HUDEP-2 (cell line): Measurements from ENCODE around the gene PRKRA.
"Not testable (repeated sequence)": the region's sequence is repeated elsewhere in the genome, so short reads cannot be mapped to it uniquely, and the experiment has no call there.

Source experiments
- DNase-seq, 76 experiments: peaks; one replicate each; lab custom pipeline; 2025; ENCODE audit not compliant: unreplicated experiment in 76 of 76; lab: John Stamatoyannopoulos, UW

PRKRA gene

DNA sequence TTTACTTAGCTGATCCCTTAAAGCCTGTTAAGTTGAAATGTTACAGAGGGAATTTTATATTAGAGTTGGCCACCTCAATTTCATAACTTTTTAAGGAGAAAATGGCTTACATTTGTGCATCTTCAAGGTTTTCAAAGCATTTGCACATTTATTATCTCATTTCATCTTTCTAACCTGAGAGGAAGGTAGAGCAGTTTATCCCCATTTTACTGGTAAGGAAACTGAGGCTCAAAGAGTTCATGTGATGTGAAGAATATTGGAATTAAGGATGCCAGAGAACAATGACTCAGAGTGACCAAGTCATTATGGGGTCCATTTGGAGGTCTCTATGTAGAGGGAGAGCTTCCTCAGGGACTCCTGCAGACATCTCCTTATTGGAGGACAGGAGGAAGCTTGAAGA is 35.0 kb downstream of the PRKRA start:
- no peak for DNase-seq

DNA sequence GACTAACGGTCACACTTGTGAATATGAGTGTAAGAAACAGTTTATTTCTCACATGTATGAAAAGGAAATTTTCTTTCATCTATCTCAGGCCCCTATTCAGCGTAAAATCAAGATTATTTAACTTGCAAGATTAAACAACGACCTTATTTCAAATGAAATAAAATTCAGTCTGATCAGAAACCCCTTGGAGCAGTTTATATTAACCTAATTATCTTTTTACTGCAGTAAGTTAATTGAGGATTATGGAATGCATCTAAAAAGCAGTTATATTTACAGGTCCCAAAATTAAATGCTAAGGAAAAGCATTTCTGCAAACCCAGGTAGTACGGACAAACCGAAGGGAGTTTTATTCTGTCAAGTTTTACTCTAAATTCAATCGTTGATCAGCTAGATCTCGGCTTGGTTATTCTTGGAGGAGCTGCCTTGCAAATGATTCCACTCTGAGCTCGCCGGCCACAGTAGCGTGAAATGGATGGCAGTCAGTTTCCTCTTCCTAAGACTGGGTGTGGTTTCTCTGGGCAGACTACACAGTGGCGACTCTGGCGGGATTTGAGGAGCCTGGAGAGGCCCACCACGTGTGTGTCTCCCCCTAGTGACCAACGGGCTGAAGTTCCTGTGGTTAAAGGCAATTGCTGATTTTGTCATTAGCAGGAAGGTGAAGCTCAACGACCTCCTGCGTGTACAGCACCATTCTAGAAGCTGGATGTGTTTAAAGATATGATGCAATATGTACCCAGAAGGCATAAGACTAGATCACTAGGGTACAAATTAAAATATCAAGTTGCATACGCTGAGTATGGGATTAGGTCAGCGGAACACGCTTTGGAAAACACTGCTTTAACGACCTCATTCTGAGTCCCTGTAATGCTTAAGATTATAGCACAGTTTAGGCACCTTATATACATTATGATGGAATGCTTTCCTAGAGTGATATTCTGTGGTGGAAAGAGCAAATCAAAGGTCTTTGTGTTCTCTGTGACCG is 36.4 kb downstream of the PRKRA start:
- peak in 74 of 76 experiments; percentile 10 to 91 (median 78) for DNase-seq

DNA sequence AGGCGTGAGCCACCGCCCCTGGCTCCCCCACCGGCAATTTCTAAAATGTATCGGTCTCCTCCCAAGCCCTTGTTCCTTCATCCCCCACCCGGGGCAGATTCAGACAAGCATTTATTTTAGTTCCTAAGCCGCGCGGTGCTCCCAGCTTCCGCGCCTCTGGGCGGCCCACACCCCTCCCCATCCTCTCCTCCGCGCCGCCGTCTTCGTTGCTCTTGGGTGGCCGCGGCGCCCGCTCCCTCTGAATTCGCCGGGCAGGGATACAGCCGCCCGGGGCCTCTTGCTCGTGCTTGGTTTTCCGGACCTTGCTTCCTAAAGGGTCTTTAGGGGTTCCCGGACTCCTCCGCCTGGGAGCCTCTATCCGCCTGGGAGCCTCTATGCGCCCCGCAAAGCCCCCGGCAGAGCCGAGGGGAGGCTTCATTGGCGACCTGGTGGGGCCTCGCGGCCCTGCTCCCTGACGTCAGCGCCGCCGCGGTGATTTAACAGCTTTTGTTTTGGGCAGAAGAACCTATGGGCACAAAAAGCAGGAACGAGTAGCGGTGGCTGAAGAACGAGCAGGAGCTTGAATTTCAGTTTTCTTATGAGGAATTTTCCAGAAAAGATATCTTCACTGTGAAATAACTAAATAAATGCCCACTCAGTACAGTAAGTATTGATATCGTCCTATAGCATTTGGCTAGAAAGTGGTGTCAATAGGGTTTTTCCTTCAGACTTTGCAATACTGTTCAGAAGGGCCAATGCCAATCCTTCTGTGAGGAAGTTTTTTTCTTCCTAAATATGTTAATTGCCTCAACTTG is 37.3 kb downstream of the PRKRA start:
- DNase-seq, result peak in 70 of 76 experiments; percentile 4 to 73 (median 43)

DNA sequence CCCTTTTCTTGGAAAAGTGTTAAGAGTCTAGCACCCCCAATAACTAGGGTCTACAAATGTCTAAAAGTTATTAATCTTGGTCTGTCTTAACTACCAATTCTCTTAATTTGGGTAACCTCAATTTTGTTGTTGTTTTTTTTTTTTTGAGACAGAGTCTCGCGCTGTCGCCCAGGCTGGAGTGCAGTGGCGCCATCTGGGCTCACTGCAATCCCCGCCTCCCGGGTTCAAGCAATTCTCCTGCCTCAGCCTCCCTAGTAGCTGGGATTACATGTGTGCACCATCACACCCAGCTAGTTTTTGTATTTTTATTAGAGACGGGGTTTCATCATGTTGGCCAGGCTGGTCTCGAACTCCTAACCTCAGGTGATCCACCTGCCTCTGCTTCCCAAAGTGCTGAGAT is 38.5 kb downstream of the PRKRA start:
- not testable (repeated sequence) for DNase-seq

DNA sequence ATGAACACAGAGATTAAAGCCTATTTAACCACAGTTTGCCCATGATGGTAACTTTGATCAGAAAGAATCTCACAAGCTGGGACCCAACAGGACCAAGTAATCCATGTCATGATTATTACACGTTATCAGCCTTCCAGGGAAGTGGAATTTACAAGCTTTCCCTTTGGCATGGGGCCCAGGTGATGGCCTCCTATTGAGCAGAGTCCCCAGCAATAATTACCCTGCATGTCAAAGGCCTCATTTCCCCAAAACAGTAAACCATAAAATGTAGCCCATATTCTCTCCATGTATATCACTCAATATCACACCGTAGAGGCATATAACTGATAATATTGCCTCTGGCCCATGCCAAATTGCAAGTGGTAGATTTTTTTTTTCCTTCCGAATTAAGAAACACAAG is 38.9 kb downstream of the PRKRA start:
- DNase-seq, result no peak

DNA sequence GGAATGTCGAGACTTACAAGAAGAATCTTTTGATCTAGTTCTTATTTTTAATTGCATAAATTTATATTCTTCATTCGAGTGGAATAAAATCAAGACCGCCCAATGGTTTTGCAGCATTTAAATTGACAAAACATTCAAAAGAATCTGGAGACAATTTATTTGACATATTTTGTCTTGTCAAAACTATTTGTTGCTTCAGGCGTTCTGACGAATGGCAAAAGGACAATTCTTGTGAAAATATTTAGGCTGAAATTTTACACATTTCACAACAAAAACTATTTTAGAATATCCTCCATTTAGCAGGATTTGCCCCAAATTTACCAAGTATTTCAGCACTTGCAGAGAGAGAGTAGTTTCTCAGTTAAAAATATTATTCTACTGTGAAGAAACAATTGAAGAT is 41.7 kb downstream of the PRKRA start:
- DNase-seq, result no peak

DNA sequence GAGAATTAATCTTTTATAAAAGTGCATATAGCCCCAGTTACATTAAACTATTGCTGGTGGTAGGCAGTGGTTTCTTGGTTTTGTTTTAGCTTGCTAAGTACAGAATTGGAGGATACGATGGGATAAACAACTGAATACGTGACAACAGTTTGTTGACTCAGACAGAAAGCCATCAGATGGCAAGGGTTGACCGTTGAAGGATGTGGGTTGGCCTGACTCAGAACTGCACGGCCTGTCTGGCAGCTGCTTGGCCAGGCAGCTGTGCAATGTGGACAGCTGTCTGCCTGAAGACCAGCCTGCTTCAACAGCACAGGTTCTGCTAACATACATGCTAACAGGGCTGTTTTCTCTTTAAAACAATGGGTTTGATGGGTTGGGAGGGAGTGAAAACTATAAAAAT is 46.6 kb downstream of the PRKRA start:
- peak in 19 of 76 experiments; percentile 1 to 64 (median 23) for DNase-seq

DNA sequence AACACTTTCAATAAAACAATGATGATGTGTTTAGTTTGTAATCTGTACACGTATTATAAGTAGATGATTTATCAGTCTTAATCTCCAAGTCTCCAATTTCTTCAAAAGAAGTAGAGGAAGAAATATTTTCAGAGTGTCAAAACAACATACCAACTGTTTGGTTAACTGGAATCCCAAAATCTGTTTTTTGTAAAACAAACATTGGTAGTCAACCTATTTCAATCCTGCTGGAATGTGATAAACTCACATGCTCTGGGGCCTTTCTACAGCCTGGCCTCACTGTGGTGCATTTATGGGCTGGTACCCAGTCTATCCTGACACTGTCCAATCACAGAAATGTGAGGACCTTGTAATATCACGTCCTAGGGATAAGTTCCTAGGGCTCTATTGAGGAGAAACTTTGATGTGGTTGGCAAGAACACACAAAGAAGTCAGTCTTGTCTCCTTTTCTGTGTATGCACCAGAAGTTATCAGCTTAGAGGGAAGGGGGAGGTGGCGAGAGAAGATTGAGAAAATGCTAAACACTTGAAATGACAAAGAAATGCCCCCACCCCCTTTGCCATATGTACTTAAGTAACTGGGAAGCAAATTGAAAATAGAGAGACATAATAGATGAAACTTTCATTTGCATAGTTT is 47.2 kb downstream of the PRKRA start:
- no peak for DNase-seq

DNA sequence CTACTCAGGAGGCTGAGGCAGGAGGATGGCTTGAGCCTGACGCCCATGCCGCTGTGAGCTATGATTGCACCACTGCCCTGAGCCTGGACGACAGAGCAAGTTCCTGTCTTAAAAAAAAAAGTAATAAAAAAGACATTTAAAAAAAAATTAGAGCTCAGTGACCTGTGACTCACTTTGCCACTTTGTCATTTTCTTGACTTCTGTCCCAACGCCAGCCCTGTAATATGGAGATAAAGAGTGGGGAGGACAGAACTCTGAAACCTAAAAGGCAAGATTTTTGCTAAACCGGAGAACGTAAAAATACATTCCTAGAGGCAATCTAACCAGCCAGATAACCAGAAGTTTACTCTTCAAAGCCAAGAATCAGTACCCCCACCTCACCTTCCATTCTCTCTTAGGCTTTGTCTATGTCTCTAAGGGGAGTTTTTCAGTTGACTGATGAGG is 49.0 kb downstream of the PRKRA start:
- DNase-seq, result peak in 35 of 76 experiments; percentile 1 to 84 (median 35)

DNA sequence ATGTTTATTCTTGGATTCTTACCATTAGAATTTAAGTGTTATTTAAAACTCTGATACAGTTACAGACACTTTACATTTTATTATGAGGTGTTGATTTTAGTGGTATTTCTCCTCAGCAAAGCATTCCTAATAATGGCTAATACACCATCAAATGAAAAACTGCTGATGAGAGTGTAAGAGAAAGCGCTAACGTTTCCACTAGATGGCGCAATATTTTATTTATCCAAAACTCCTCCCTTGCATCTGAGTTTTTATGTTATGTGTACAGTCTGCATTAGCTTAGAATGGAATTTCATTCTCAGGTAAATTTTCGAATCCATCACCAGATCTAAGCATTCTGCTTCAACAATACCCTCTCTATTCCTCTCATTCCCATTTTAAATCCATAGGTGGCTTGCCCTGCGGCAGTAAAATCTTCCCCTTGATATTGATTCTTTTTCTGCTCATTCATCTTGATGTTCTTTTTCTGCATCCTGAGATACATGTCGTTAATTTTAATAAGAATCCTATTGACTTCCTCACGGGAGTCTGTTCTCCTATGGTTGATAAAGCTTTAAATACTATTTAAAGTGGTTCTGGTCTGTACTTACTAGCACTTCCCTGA is 53.9 kb downstream of the PRKRA start:
- DNase-seq, result peak in 13 of 76 experiments; percentile 3 to 41 (median 17)

DNA sequence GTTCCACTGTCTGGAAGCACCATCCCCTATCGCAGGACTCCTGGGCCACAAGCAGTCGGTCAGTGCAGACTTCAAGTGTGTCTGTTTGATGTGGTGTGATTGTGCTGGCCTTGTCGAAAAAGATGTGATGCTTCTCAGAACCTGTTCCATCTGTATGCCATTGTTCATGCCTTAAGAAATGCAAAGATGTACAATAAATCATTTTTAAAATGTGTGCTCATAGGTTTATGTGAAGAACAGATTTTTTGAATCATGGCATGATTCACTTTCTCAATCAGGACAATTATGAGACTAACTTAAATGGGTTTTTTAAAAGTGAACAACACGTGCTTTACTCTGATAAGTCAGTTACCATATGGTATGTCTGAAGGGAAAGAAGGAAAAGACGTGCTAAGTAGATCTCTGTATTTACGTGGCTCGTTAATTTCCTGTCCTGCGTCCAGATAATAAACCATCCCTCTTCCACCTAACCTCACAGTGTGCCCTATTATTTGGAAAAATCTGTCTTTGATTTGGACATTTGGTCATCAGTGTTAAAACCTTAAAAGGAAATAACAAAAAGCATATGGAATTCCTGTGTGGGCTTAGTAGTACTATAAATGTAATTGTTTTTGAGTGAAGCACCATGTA is 54.9 kb downstream of the PRKRA start:
- DNase-seq, result no peak

DNA sequence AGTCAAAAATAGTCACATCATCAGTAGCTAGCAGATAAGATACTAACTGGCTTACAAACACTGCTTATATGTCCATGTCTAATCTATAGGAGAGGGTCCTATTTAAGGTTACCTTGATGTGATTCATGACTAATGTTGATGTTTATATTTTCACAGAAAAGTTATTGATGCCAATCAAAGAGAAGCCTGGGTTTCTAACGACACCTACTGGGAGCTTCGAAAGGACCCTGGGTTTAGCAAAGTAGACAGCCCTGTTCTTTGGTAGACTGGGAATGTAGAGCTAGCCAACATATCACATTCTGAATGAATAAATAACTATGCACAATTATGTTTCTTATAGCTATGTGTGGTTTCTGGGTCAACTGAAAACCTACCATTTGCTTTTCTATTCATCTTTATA is 55.7 kb downstream of the PRKRA start:
- DNase-seq, result no peak

DNA sequence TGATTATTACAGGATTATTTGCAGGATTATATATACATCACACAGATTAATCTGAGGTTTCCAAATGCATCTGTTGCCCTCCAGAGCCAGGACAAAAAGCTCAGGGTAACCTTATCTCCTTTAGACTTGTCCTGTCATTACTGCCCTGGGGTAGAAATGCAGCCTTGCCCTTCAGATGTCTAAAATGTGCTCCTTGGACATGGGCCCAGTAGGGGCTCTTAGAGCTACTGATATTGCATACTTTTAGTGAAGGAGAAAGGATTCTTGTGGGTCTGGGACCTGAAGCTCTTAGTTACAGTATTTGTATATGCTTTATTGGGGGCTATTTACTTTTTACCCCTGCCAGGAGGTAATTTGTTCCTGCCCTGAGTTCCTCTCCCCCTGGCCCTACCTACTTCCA is 56.1 kb downstream of the PRKRA start:
- peak in 2 of 76 experiments; percentile 4 to 25 for DNase-seq

DNA sequence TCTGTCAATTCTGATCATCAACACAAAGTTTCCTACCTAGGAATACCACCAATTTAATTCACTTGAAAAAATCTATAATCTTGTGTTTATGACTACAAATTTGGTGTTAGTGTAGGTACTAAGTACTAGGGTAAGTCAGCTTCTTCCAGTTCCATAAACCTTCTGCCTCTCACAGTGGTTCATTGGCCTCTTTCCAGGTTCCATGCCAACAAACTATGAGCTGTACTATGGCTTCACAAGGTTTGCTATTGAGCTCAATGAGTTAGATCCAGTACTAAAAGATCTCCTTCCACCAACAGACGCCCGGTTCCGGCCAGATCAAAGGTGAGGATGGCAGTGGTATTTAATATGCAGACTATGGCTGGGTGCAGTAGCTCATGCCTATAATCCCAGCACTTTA is 58.8 kb downstream of the PRKRA start:
- DNase-seq, result no peak

DNA sequence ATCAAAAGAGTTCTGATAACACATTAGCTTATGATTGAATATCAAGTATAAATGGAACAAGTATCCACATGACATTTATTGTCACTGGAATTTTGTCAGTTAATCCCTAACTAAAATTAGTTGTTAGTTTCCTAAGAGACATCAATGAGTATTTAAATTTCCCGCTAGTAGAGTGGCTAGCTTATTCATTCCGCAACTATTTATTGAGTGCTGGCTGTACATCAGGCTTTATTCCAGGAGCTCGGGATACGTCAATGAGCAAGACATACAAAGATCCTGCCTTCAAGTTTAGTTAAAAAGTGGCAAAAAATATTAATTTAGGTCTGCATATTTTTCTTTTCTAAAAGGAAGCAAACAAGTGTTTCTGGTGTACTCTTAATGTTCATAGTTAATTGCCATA is 59.3 kb downstream of the PRKRA start:
- no peak for DNase-seq

DNA sequence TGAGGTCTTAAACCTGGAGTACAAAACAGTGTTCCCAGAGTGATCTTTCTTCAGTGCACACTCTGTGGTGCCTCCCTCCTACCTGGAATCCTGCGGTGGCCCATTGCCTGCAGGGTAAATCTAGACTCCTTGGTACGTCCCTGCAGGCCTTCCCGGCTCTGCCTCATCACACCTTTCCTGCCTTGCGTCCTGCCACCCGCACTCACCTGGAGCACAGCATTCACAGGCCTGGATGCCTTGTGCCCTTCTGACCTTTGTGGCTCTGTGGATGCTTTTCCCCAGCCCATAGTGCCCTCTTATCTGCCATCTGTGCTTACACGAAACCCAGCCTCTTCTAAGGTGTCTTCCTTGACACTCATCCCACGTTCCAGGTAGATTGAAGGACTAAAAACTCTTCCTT is 62.7 kb downstream of the PRKRA start:
- DNase-seq, result no peak

DNA sequence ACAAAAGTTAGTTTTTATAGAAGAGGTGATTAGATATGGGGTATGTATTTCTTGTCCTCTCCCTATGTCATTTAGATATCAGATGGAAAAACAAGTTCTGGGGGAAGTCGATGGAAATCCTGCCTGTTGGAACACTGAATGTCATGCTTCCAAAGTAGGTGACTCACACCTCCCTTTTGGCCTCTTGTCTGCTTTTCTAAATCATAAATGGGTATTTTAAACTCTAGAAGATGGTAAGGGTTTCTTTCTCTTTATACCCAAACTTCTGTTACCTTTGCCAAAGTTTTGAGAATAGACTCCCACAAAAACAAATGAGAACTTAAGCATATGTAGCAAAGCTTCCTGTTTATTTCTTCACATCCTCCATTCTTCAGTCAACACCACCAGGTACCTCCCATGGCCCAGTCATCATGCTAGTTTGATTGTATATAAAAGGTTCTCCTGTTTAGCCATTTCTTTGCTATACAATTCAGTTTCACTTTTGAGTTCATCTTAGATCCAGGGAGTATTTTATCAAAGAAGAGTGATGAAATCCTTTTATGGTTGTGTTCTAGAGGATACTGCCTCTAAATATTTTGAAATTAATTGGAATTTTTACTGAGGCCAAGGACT is 63.9 kb downstream of the PRKRA start:
- DNase-seq, result no peak

DNA sequence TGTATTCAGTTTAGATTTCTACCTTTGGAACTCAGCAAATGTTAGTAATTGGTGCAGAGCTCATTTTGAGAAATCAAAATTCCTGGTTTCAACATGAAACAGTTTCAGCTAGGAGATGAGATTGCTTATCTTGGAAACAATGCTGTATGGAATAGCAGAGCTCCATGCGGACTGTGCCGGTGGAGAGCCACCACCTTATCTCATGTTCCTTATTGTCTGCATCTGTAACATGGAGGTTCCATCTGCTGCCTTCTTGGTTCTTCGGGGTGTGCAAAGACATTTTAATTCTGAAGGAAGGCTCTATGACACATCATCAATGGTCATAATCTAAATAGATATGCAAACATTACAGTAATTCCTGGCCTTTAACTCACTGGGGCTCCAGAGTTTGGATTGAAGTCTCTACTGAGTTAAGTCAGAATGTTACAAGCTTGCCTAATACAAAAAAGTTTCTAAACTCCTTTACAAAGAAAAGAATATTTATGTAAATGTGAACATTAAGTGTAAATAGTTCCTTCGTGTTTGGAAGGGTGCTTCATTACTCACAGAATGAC is 65.3 kb downstream of the PRKRA start:
- no peak for DNase-seq

DNA sequence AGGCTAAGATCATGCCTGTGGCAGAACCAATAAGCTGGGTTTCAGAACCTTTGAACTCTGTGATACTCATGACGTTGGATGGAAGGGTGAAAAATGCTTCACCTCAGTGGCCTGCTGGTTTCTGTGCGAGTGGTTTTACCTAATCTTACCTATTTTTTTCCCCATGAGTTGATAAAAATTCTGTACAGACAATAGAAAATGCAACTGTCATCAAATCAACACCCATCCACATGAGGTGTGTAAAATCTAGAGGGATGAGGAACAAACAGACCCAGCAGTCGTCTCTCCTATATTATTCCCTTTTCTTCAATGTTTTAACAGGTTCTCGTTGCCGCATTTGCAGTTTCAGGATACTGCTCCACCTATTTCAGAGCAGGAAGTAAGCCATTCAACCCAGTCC is 67.3 kb downstream of the PRKRA start:
- DNase-seq, result no peak
